Astrocyte (in vitro differentiated cells and primary cell): ENCODE measurements around the gene TBC1D5. TPM values are rescaled to one million over a fixed set of nuclear protein-coding genes. Genes with fewer than 3 reads are reported as not detected.
"Not testable (repeated sequence)": the region's sequence is repeated elsewhere in the genome, so short reads cannot be mapped to it uniquely, and the experiment has no call there.

ENCODE experiments used
- DNase-seq: peaks from one replicate; pipeline ENCODE4 v3.0.0-alpha.2; 2010; ENCODE audit warnings: low read depth
- FAIRE-seq: peaks from 2 replicates; lab custom pipeline; 2011; peaks lifted over from hg19 to GRCh38; lab: Jason Lieb, UNC
- H2AFZ ChIP-seq: 2 replicates; pipeline ENCODE4 v1.6.0; 2012; ENCODE audit warnings: low read depth, low read length, inconsistent platforms
- H3K27ac ChIP-seq: 2 replicates; pipeline ENCODE4 v1.5.1; 2011; ENCODE audit warnings: low read depth, low read length, inconsistent platforms
- H3K27me3 ChIP-seq: 2 replicates; pipeline ENCODE4 v1.6.0; 2011; ENCODE audit warnings: low read length, inconsistent platforms; ENCODE audit not compliant: insufficient read depth
- H3K36me3 ChIP-seq: 2 replicates; pipeline ENCODE4 v1.5.1; 2011; ENCODE audit warnings: low read length, inconsistent platforms; ENCODE audit not compliant: insufficient read depth
- H3K4me1 ChIP-seq: 2 replicates; pipeline ENCODE4 v1.5.1; 2011; ENCODE audit warnings: low read length, inconsistent platforms; ENCODE audit not compliant: insufficient read depth
- H3K4me2 ChIP-seq: 2 replicates; pipeline ENCODE4 v1.6.0; 2012; ENCODE audit warnings: low read length, inconsistent platforms
- H3K4me3 ChIP-seq: 2 replicates; pipeline ENCODE4 v1.5.1; 2011; ENCODE audit warnings: low read depth, mild to moderate bottlenecking, low read length, inconsistent platforms; ENCODE audit not compliant: insufficient read depth
- H3K79me2 ChIP-seq: 2 replicates; pipeline ENCODE4 v1.6.0; 2012; ENCODE audit warnings: mild to moderate bottlenecking, low read length, inconsistent platforms; ENCODE audit not compliant: insufficient read depth
- H3K9ac ChIP-seq: 2 replicates; pipeline ENCODE4 v1.6.0; 2012; ENCODE audit warnings: mild to moderate bottlenecking, low read length, inconsistent platforms
- H3K9me3 ChIP-seq: 2 replicates; pipeline ENCODE4 v1.5.1; 2012; ENCODE audit warnings: low read depth, mild to moderate bottlenecking, low read length, inconsistent platforms; ENCODE audit not compliant: insufficient read depth
- H4K20me1 ChIP-seq: 2 replicates; pipeline ENCODE4 v1.6.0; 2012; ENCODE audit warnings: low read length, inconsistent platforms; ENCODE audit not compliant: insufficient read depth
- H3K27ac Mint-ChIP-seq: one replicate; pipeline ENCODE4 v1.8.0; 2021; ENCODE audit warnings: mild to moderate bottlenecking, mixed read lengths; ENCODE audit not compliant: unreplicated experiment
- H3K27me3 Mint-ChIP-seq: one replicate; pipeline ENCODE4 v1.8.0; 2021; ENCODE audit warnings: low read depth, mixed read lengths; ENCODE audit not compliant: unreplicated experiment
- H3K36me3 Mint-ChIP-seq: one replicate; pipeline ENCODE4 v1.8.0; 2021; ENCODE audit warnings: low read depth, mixed read lengths; ENCODE audit not compliant: unreplicated experiment
- H3K4me1 Mint-ChIP-seq: one replicate; pipeline ENCODE4 v1.8.0; 2021; ENCODE audit warnings: low read depth, mixed read lengths; ENCODE audit not compliant: unreplicated experiment
- H3K4me3 Mint-ChIP-seq: one replicate; pipeline ENCODE4 v1.8.0; 2021; ENCODE audit warnings: mild to moderate bottlenecking, moderate library complexity, mixed read lengths; ENCODE audit not compliant: unreplicated experiment
- H3K9me3 Mint-ChIP-seq: one replicate; pipeline ENCODE4 v1.8.0; 2021; ENCODE audit warnings: mild to moderate bottlenecking, mixed read lengths; ENCODE audit not compliant: unreplicated experiment
- EZH2 ChIP-seq: IDR thresholded peaks from 2 replicates; pipeline ENCODE4 v1.6.1; 2012; ENCODE audit warnings: mild to moderate bottlenecking, low read length, inconsistent platforms; ENCODE audit not compliant: insufficient read depth
- total RNA-seq: library from RNA; stranded (reverse); gene quantifications from 2 replicates; pipeline ENCODE4 v1.2.1, GENCODE V29; 2021
- TF ChIP-seq, protein P1 (sequence below): IDR thresholded peaks from 2 replicates; pipeline ENCODE4 v1.5.1; 2011; ENCODE audit warnings: low read depth, mild to moderate bottlenecking, inconsistent platforms, low read length, moderate library complexity; ENCODE audit not compliant: insufficient read depth

The TBC1D5 gene
- total RNA-seq, 1 donor from 2014 or later = 23.0 TPM

DNA sequence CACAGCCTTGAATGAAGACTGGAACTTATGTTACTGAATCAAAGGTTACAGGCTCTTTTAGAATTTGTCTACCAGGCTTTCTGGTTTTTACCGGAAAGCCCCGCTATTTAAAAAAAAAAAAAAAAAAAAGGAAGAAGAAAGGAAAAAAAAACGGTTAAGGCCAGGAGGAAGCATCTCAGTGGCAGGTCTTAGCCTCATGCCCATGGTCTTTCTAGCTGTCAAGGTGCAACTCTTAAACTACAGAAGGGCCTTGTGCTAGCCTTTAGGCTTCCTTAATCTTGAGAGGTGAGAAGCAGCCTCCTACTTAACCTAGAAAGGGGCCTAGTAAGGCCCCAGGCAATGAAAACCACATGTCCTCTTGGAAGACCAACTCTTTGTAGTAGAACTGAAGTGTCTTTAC, 77.5 kb downstream of the TBC1D5 start:
- H3K9ac ChIP-seq = no peak overlapping the region
- Mint-ChIP-seq H3K9me3 (no peaks in the 10 kb centered on the region), H3K36me3 (no peaks in the 10 kb centered on the region), H3K4me1 (no peaks in the 10 kb centered on the region), H3K27ac (no peak overlapping the region), H3K27me3 (no peaks in the 10 kb centered on the region), H3K4me3 (no peak overlapping the region)
- H3K4me2 ChIP-seq = no peak overlapping the region
- H3K4me3 ChIP-seq = no peak overlapping the region
- no peaks in the 10 kb centered on the region for H3K27me3 ChIP-seq
- no peak for FAIRE-seq
- H3K9me3 ChIP-seq = no peaks in the 10 kb centered on the region
- no peaks in the 10 kb centered on the region for H3K79me2 ChIP-seq
- no peaks in the 10 kb centered on the region for H4K20me1 ChIP-seq
- no peak for DNase-seq
- TF ChIP-seq EZH2 = no peak
- TF ChIP-seq, protein P1, sequence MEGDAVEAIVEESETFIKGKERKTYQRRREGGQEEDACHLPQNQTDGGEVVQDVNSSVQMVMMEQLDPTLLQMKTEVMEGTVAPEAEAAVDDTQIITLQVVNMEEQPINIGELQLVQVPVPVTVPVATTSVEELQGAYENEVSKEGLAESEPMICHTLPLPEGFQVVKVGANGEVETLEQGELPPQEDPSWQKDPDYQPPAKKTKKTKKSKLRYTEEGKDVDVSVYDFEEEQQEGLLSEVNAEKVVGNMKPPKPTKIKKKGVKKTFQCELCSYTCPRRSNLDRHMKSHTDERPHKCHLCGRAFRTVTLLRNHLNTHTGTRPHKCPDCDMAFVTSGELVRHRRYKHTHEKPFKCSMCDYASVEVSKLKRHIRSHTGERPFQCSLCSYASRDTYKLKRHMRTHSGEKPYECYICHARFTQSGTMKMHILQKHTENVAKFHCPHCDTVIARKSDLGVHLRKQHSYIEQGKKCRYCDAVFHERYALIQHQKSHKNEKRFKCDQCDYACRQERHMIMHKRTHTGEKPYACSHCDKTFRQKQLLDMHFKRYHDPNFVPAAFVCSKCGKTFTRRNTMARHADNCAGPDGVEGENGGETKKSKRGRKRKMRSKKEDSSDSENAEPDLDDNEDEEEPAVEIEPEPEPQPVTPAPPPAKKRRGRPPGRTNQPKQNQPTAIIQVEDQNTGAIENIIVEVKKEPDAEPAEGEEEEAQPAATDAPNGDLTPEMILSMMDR = no peak
- no peak overlapping the region for H3K27ac ChIP-seq
- no peak overlapping the region for H2AFZ ChIP-seq
- no peaks in the 10 kb centered on the region for H3K36me3 ChIP-seq
- no peaks in the 10 kb centered on the region for H3K4me1 ChIP-seq

DNA sequence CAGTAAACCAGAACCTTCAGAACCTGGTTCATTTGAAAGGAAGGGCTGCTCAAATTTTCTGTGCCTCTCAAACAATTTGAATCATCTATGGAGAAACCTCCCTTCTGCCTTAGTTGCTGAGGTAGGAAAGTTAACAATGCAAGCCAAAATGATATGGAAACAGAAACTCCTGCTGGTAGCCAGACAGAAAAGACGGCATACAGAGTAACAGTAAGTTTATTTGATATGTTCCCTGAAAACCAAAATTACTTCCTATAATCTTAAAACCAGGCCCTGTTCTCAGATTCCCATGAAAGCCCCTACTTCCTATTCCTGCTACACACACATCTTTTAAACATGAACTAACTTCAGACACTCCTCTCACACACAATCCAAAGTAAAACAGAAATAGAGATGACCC, 86.2 kb downstream of the TBC1D5 start:
- Histone ChIP-seq H4K20me1 (no peaks in the 10 kb centered on the region), H3K9ac (no peak overlapping the region), H3K79me2 (no peaks in the 10 kb centered on the region), H2AFZ (no peak overlapping the region), H3K36me3 (no peaks in the 10 kb centered on the region), H3K4me3 (no peak overlapping the region), H3K4me1 (no peaks in the 10 kb centered on the region), H3K27me3 (no peaks in the 10 kb centered on the region), H3K9me3 (no peaks in the 10 kb centered on the region), H3K4me2 (no peak overlapping the region), H3K27ac (no peak overlapping the region)
- no peaks in the 10 kb centered on the region for H3K9me3 Mint-ChIP-seq
- H3K27ac Mint-ChIP-seq = no peak overlapping the region
- no peak overlapping the region for H3K4me3 Mint-ChIP-seq
- no peaks in the 10 kb centered on the region for H3K27me3 Mint-ChIP-seq
- no peak for FAIRE-seq
- TF ChIP-seq EZH2 = no peak
- TF ChIP-seq, protein P1 = no peak
- no peaks in the 10 kb centered on the region for H3K4me1 Mint-ChIP-seq
- no peaks in the 10 kb centered on the region for H3K36me3 Mint-ChIP-seq
- no peak for DNase-seq

DNA sequence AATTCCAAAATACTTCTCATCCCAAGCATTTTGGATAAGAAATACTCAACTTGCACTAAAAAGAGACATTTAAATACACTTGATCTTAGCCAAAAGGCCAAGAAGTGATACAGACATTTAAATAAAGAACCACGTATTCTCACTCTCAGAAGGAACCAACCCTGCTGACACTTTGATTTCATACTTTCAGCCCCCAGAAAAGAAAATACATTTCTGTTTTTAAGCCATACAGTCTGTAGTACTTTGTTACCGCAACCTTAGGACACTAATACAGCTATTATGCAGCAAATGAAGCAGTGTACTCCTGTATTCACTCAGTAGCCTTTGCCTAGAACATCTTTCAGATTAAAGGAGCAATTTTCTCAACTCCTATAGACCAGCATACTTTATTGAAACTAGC, 86.7 kb downstream of the TBC1D5 start:
- Histone ChIP-seq H3K4me3 (no peak overlapping the region), H2AFZ (no peak overlapping the region), H3K27me3 (no peaks in the 10 kb centered on the region), H3K4me2 (no peak overlapping the region), H3K4me1 (no peaks in the 10 kb centered on the region), H3K27ac (no peak overlapping the region), H3K9me3 (no peaks in the 10 kb centered on the region), H3K36me3 (no peaks in the 10 kb centered on the region), H3K79me2 (no peaks in the 10 kb centered on the region), H3K9ac (no peak overlapping the region), H4K20me1 (no peaks in the 10 kb centered on the region)
- no peaks in the 10 kb centered on the region for H3K36me3 Mint-ChIP-seq
- H3K4me3 Mint-ChIP-seq = no peak overlapping the region
- no peaks in the 10 kb centered on the region for H3K9me3 Mint-ChIP-seq
- no peak for FAIRE-seq
- no peaks in the 10 kb centered on the region for H3K27me3 Mint-ChIP-seq
- TF ChIP-seq EZH2 = no peak
- TF ChIP-seq, protein P1 = no peak
- H3K4me1 Mint-ChIP-seq = no peaks in the 10 kb centered on the region
- H3K27ac Mint-ChIP-seq = no peak overlapping the region
- DNase-seq = no peak

DNA sequence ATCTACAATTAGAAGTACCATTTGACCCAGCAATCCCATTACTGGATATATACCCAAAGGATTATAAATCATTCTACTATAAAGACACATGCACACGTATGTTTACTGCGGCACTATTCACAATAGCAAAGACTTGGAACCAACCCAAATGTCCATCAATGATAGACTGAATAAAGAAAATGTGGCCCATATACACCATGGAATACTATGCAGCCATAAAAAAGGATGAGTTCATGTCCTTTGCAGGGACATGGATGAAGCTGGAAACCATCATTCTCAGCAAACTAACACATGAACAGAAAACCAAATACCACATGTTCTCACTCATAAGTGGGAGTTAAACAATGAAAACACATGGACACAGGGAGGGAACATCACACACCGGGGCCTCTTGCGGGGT, 92.7 kb downstream of the TBC1D5 start:
- FAIRE-seq = not testable (repeated sequence)

More for the DNA sequence above, 92.7 kb downstream of the TBC1D5 start:
- not testable (repeated sequence) for H3K79me2 ChIP-seq, H3K36me3 ChIP-seq, H3K27me3 Mint-ChIP-seq, H3K27me3 ChIP-seq, DNase-seq, H3K27ac ChIP-seq, H3K4me1 Mint-ChIP-seq, H2AFZ ChIP-seq, H3K9ac ChIP-seq, H3K9me3 Mint-ChIP-seq, H3K36me3 Mint-ChIP-seq, H3K4me3 ChIP-seq, H3K27ac Mint-ChIP-seq, H3K4me2 ChIP-seq, H3K4me3 Mint-ChIP-seq, H3K9me3 ChIP-seq, H4K20me1 ChIP-seq, H3K4me1 ChIP-seq
